Measurements from ENCODE around the gene CDT1.

DNA sequence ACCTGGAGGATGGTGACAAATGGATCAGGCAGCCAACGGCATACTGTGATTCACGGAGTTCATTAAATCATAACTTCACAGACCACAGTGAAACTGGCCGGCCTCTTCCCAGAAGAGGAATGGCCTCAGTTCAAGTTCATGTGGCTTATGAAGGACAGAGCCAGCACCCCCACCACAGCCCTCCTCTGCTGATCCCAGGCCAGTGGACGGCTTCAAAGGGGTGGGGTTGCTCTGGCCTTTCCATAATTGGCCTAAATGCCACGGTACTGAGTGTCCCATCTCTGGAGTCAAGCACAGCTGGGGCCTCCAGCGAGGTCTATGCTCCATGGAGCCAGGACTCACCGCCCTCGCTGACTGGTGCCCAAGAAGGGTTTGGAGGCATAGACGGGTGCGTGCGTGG is 31.8 kb downstream of the CDT1 start:
- TF ChIP-seq, protein P1, sequence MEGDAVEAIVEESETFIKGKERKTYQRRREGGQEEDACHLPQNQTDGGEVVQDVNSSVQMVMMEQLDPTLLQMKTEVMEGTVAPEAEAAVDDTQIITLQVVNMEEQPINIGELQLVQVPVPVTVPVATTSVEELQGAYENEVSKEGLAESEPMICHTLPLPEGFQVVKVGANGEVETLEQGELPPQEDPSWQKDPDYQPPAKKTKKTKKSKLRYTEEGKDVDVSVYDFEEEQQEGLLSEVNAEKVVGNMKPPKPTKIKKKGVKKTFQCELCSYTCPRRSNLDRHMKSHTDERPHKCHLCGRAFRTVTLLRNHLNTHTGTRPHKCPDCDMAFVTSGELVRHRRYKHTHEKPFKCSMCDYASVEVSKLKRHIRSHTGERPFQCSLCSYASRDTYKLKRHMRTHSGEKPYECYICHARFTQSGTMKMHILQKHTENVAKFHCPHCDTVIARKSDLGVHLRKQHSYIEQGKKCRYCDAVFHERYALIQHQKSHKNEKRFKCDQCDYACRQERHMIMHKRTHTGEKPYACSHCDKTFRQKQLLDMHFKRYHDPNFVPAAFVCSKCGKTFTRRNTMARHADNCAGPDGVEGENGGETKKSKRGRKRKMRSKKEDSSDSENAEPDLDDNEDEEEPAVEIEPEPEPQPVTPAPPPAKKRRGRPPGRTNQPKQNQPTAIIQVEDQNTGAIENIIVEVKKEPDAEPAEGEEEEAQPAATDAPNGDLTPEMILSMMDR (IDR thresholded peaks at IDR 0.05): no peak
- TF ChIP-seq POLR2A (IDR thresholded peaks at IDR 0.05): no peak

Measured in thyroid gland (tissue), 4 donors.